Esophagus muscularis mucosa (tissue), 4 donors: Measurements from ENCODE around the gene DLX6. TPM values are rescaled to one million over a fixed set of nuclear protein-coding genes. Genes with fewer than 3 reads are reported as not detected.

ENCODE experiments used
- DNase-seq: peaks from one replicate; pipeline ENCODE4 v3.0.0-alpha.2; 2017; ENCODE audit errors: extremely low spot score
- H3K27ac ChIP-seq, 4 donors: fragments of 200-600 bp; sonication (generic); replicated peaks in 1 of 4; 1 replicate in 3 of 4; 2 replicates in 1 of 4; pipeline ENCODE4 v1.5.1; 2016 to 2019; ENCODE audit warnings: mild to moderate bottlenecking in 1 of 4
- H3K27me3 ChIP-seq, 4 donors: fragments of 200-600 bp; sonication (generic); one replicate each; pipeline versions ENCODE4 v1.5.1 to v1.6.0; 2016 to 2019
- H3K36me3 ChIP-seq, 4 donors: fragments of 200-600 bp; sonication (generic); one replicate each; pipeline ENCODE4 v1.5.1; 2016 to 2019
- H3K4me1 ChIP-seq, 4 donors: fragments of 200-600 bp; sonication (generic); one replicate each; pipeline ENCODE4 v1.5.1; 2016 to 2019
- H3K4me3 ChIP-seq, 4 donors: fragments of 200-600 bp; sonication (generic); 1 replicate in 2 of 4; 2 replicates in 2 of 4; pipeline ENCODE4 v1.5.1; 2016 to 2019; ENCODE audit warnings: mild to moderate bottlenecking in 4 of 4, moderate library complexity in 1 of 4
- H3K9me3 ChIP-seq, 4 donors: fragments of 200-600 bp; sonication (generic); 1 replicate in 3 of 4; 2 replicates in 1 of 4; pipeline ENCODE4 v1.5.1; 2016 to 2019
- EP300 ChIP-seq: sonication (generic); formaldehyde crosslinking; IDR thresholded peaks from one replicate; pipeline ENCODE4 v1.6.1; 2017; ENCODE audit warnings: antibody characterized with exemption
- POLR2A ChIP-seq: fragments of 450-650 bp; IDR thresholded peaks from one replicate; pipeline ENCODE4 v1.6.1; 2017; ENCODE audit warnings: antibody characterized with exemption, moderate library complexity, mild to moderate bottlenecking, low read depth
- POLR2AphosphoS5 ChIP-seq, 2 donors: sonication (generic); formaldehyde crosslinking; IDR thresholded peaks; one replicate each; pipeline ENCODE4 v1.6.1; 2017; ENCODE audit warnings: antibody characterized with exemption in 2 of 2
- WGBS: methylation state at CpG from one replicate; pipeline ENCODE4 v1.1.5; 2018; 5-methylcytosine and 5-hydroxymethylcytosine counted together
- intact Hi-C: fragments of 100-400 bp; cut with DNase I; formaldehyde crosslinking; loops from one replicate; pipeline ENCODE4 v1.15.1; 2023
- total RNA-seq, 4 donors: library from RNA; depleted of rRNA; stranded (reverse); fragments of >200 nt; gene quantifications; one replicate each; pipeline versions ENCODE4 v1.1.0 to v1.2.1, GENCODE V29; 2016
- TF ChIP-seq, protein P1 (sequence below), 3 experiments: fragments of 200-600 bp in 2 of 3; fragments of 450-650 bp in 1 of 3; sonication (generic) in 2 of 3; IDR thresholded peaks; one replicate each; pipeline ENCODE4 v1.5.1; 2017 to 2019; ENCODE audit warnings: antibody characterized with exemption in 3 of 3, mild to moderate bottlenecking in 2 of 3, moderate library complexity in 1 of 3

Gene DLX6
- total RNA-seq, 4 donors from 2014 or later: not detected

DNA sequence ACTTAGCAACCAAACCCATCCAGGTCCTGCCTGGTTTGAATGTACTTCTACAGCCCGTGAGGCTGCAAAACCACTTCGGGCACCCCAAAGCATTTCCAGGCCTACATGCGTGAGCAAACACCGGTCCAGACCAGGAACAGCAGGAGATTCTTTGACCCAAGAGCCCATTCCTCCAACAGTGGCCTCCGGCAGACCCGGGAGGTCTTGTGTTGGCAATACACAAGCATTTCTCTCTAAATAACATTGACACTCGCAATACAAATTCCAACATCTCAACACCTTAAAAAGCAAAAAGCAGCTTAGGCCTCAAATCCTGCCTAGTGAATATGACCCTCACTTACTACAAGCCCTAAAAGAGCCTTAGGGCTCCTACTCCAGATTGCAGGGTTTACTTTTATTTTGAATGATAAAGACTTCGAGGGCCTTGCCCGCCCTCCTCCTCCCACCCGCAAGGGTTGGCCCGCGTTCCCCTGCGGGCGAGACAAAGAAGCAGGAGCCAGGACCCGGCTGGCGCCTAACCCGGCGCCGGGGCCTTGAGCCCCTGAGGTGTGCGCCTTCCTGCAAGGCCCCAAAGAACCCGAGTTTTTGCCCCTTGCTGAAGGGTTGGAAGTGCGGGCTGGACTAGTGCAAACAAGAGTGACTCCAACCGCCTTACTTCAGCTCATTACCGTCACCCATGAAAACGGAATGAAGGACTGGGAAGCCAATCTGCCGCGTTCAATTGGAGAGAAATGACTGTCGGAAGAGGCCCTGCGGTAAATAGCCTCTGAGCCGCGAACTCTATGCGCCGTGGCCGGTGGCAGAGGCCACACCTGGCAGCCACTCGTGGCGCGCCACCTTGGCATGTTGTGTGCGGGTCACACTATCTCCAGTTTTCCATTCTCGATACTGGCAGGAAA, 3.4 kb upstream of the DLX6 start:
- DNase-seq: peak; percentile 55
- intact Hi-C loops: no loop called here
- WGBS: 32% methylated on average over 28 of the region's 39 CpGs
- peaks cover 12 to 100% (median 88%) of the 10 kb centered on the region in 4 donors for H3K27me3 ChIP-seq
- H3K36me3 ChIP-seq: no peaks in the 10 kb centered on the region
- H3K27ac ChIP-seq: no peak overlapping the region
- peaks cover 22 to 59% (median 33%) of the 10 kb centered on the region in 4 donors for H3K4me1 ChIP-seq
- H3K9me3 ChIP-seq: no peaks in the 10 kb centered on the region
- no peak overlapping the region for H3K4me3 ChIP-seq
- TF ChIP-seq, protein P1, sequence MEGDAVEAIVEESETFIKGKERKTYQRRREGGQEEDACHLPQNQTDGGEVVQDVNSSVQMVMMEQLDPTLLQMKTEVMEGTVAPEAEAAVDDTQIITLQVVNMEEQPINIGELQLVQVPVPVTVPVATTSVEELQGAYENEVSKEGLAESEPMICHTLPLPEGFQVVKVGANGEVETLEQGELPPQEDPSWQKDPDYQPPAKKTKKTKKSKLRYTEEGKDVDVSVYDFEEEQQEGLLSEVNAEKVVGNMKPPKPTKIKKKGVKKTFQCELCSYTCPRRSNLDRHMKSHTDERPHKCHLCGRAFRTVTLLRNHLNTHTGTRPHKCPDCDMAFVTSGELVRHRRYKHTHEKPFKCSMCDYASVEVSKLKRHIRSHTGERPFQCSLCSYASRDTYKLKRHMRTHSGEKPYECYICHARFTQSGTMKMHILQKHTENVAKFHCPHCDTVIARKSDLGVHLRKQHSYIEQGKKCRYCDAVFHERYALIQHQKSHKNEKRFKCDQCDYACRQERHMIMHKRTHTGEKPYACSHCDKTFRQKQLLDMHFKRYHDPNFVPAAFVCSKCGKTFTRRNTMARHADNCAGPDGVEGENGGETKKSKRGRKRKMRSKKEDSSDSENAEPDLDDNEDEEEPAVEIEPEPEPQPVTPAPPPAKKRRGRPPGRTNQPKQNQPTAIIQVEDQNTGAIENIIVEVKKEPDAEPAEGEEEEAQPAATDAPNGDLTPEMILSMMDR (IDR thresholded peaks at IDR 0.05): no peak
- TF ChIP-seq EP300 (no peak), POLR2AphosphoS5 (IDR thresholded peaks at IDR 0.05) (no peak), POLR2A (no peak)

- TF ChIP-seq, protein P1 (IDR thresholded peaks at IDR 0.05): no peak
- TF ChIP-seq POLR2A (no peak), EP300 (no peak), POLR2AphosphoS5 (IDR thresholded peaks at IDR 0.05) (no peak)
- H3K9me3 ChIP-seq: no peaks in the 10 kb centered on the region
- peaks cover 12 to 100% (median 87%) of the 10 kb centered on the region in 4 donors for H3K27me3 ChIP-seq
- H3K36me3 ChIP-seq: no peaks in the 10 kb centered on the region
- WGBS: 16% methylated on average over 21 of the region's 22 CpGs
- H3K4me3 ChIP-seq: no peak overlapping the region
- intact Hi-C loops: no loop called here
- no peak overlapping the region for H3K27ac ChIP-seq
- H3K4me1 ChIP-seq: peaks cover 25 to 56% (median 35%) of the 10 kb centered on the region in 4 donors
- DNase-seq: peak; percentile 50
These were observed 2.6 kb upstream of the DLX6 start for GRCh38 chr7:97002555-97003261.

GRCh38 chr7:97003262-97004246, 1.8 kb upstream of the DLX6 start:
- no peak overlapping the region for H3K27ac ChIP-seq
- H3K4me3 ChIP-seq: no peak overlapping the region
- peak; percentile 74 for DNase-seq
- H3K4me1 ChIP-seq: peaks cover 25 to 48% (median 35%) of the 10 kb centered on the region in 4 donors
- no peaks in the 10 kb centered on the region for H3K9me3 ChIP-seq
- WGBS: 18% methylated on average over 31 of the region's 49 CpGs
- no peaks in the 10 kb centered on the region for H3K36me3 ChIP-seq
- peaks cover 12 to 100% (median 81%) of the 10 kb centered on the region in 4 donors for H3K27me3 ChIP-seq
- TF ChIP-seq EP300 (no peak), POLR2A (no peak), POLR2AphosphoS5 (IDR thresholded peaks at IDR 0.05) (no peak)
- TF ChIP-seq, protein P1 (IDR thresholded peaks at IDR 0.05): no peak
- intact Hi-C loops: no loop called here
